Measurements from ENCODE around the gene BAD. TPM values are rescaled to one million over a fixed set of nuclear protein-coding genes. Genes with fewer than 3 reads are reported as not detected.

BAD gene
- total RNA-seq, 1 donor: 64.3 TPM

- TF ChIP-seq, protein P1, sequence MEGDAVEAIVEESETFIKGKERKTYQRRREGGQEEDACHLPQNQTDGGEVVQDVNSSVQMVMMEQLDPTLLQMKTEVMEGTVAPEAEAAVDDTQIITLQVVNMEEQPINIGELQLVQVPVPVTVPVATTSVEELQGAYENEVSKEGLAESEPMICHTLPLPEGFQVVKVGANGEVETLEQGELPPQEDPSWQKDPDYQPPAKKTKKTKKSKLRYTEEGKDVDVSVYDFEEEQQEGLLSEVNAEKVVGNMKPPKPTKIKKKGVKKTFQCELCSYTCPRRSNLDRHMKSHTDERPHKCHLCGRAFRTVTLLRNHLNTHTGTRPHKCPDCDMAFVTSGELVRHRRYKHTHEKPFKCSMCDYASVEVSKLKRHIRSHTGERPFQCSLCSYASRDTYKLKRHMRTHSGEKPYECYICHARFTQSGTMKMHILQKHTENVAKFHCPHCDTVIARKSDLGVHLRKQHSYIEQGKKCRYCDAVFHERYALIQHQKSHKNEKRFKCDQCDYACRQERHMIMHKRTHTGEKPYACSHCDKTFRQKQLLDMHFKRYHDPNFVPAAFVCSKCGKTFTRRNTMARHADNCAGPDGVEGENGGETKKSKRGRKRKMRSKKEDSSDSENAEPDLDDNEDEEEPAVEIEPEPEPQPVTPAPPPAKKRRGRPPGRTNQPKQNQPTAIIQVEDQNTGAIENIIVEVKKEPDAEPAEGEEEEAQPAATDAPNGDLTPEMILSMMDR (IDR thresholded peaks at IDR 0.05; ENCODE audit: insufficient read depth, low read depth, low read length): no peak
- peak overlapping the region; percentile 82 for H3K4me3 ChIP-seq (ENCODE audit: low read depth, low read length)
- DNase-seq (ENCODE audit: low read depth): no peak
Measured at GRCh38 chr11:64239662-64240434, 44.6 kb downstream of the BAD start.

GRCh38 chr11:64238999-64239398 lies 45.5 kb downstream of the BAD start:
- no peak overlapping the region for H3K4me3 ChIP-seq (ENCODE audit: low read depth, low read length)
- TF ChIP-seq, protein P1 (IDR thresholded peaks at IDR 0.05; ENCODE audit: insufficient read depth, low read depth, low read length): no peak
- no peak for DNase-seq (ENCODE audit: low read depth)

DNA sequence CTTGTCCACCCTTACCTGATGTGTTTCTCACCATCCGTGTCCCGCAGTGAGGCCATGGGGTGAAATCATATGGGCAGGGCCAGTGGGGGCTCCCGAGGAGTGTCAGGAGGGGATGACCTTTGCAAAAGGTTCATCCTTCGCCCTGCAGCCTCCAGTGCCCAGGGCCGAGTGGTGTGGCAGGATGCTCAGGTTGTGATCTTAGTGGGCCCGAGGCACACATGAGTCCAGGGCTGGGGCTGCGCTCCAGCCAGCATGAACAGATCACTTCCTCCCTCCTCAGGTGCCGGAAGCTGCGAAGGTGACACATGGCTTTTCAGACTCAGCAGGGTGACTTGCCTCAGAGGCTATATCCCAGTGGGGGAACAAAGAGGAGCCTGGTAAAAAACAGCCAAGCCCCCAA lies 46.4 kb downstream of the BAD start:
- DNase-seq (ENCODE audit: low read depth): no peak
- TF ChIP-seq, protein P1 (IDR thresholded peaks at IDR 0.05; ENCODE audit: insufficient read depth, low read depth, low read length): no peak
- no peak overlapping the region for H3K4me3 ChIP-seq (ENCODE audit: low read depth, low read length)

- H3K4me3 ChIP-seq (ENCODE audit: low read depth, low read length): no peak overlapping the region
- no peak for DNase-seq (ENCODE audit: low read depth)
- TF ChIP-seq, protein P1 (IDR thresholded peaks at IDR 0.05; ENCODE audit: insufficient read depth, low read depth, low read length): no peak
Measured at GRCh38 chr11:64237484-64237951, 46.9 kb downstream of the BAD start.

DNA sequence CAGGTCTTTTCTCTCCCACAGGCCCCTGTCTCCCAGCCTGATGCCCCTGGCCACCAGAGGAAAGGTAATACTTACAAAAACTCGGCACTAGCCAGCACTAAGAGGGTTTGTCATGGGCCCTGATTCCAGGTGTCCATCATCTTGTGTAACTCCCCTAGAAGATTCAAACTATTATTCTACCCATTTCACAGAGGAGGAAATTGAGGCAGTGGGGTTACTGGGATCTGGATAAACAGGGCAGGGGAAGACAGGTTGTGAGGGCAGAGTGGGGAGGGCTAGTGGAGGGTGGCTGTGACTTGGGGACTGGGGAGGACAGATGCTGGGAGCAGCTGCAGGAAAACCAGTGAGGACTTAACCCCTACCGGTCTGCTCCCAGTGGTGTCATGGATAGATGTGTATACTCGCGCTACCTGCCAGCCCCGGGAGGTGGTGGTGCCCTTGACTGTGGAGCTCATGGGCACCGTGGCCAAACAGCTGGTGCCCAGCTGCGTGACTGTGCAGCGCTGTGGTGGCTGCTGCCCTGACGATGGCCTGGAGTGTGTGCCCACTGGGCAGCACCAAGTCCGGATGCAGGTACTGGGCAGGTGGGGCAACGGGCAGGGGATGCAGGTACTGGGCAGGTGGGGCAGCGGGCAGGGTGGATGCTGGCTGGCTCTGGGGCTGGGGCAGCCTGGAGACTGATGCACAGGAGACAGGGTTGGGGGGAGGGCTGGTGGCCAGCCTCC lies 48.9 kb downstream of the BAD start:
- TF ChIP-seq, protein P1 (IDR thresholded peaks at IDR 0.05; ENCODE audit: insufficient read depth, low read depth, low read length): no peak
- DNase-seq (ENCODE audit: low read depth): no peak
- peak overlapping the region; percentile 68 for H3K4me3 ChIP-seq (ENCODE audit: low read depth, low read length)

GRCh38 chr11:64234647-64235379 lies 49.7 kb downstream of the BAD start:
- peak overlapping the region; percentile 68 for H3K4me3 ChIP-seq (ENCODE audit: low read depth, low read length)
- TF ChIP-seq, protein P1 (IDR thresholded peaks at IDR 0.05; ENCODE audit: insufficient read depth, low read depth, low read length): no peak
- DNase-seq (ENCODE audit: low read depth): no peak

Measured in fibroblast of villous mesenchyme (primary cell).